Spleen (tissue), 7 donors: ENCODE results near the gene MCTS1.

Experiments
- CTCF ChIP-seq, 11 experiments: fragments of 200-600 bp in 7 of 11; fragments of 450-650 bp in 4 of 11; sonication (generic) in 4 of 11; IDR thresholded peaks in 8 of 11; conservative IDR thresholded peaks in 3 of 11; 1 replicate in 7 of 11; 2 replicates in 4 of 11; pipeline versions ENCODE4 v1.4.0 to v1.8.0; 2016 to 2021; ENCODE audit warnings: antibody characterized with exemption in 11 of 11, inconsistent platforms in 4 of 11, mild to moderate bottlenecking in 1 of 11
- POLR2A ChIP-seq, 3 donors: fragments of 450-650 bp; IDR thresholded peaks; one replicate each; pipeline ENCODE4 v1.5.1; 2017; ENCODE audit warnings: antibody characterized with exemption in 3 of 3, mild to moderate bottlenecking in 1 of 3
- POLR2AphosphoS5 ChIP-seq, 3 donors: sonication (generic); formaldehyde crosslinking; IDR thresholded peaks; one replicate each; pipeline ENCODE4 v1.5.1; 2017; ENCODE audit warnings: antibody characterized with exemption in 3 of 3
- donor health status: DM: no; HTN: no; CAD: no; lungs with moderate emphysema.
- donor health status: DM: no; HTN: no; CAD: no.
- donor health status: DM: no; HTN: no; CAD: no.

GRCh38 chrX:120556251-120556650, 47.6 kb upstream of the MCTS1 start:
- TF ChIP-seq CTCF (IDR thresholded peaks at IDR 0.05 in 8 of 11, conservative IDR thresholded peaks at IDR 0.05 in 3 of 11) (no peak), POLR2A (IDR thresholded peaks at IDR 0.05) (no peak), POLR2AphosphoS5 (IDR thresholded peaks at IDR 0.05) (no peak)
